SKM-1 treated with dmso at 0.1 percent for 144 hours (cell line): Measurements from ENCODE around the gene MAGEB2.
"Not testable (repeated sequence)": the region's sequence is repeated elsewhere in the genome, so short reads cannot be mapped to it uniquely, and the experiment has no call there.

Source experiments
- DNase-seq: peaks from one replicate; lab custom pipeline; 2025; ENCODE audit not compliant: unreplicated experiment; lab: John Stamatoyannopoulos, UW

MAGEB2 gene, protein sequence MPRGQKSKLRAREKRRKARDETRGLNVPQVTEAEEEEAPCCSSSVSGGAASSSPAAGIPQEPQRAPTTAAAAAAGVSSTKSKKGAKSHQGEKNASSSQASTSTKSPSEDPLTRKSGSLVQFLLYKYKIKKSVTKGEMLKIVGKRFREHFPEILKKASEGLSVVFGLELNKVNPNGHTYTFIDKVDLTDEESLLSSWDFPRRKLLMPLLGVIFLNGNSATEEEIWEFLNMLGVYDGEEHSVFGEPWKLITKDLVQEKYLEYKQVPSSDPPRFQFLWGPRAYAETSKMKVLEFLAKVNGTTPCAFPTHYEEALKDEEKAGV

DNA sequence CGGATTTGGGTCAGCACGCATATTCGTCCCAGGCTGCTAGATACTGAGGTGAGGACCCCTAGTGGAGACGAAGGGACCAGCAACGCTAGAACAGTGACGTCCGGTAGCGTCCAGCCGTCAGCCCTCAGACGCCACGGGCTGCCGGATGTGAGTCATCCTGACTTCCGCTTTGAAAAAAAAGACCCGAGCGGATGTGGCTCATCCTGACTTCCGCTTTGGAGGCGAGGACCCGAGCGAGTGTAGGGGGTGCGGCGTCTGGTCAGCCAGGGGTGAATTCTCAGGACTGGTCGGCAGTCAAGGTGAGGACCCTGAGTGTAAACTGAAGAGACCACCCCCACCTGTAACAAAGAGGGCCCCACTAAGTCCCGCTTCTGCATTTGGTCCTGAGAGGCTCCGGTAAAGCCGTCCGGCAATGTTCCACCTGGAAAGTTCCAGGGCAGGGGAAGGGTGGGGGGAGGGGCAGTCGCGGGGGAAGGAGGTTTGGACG lies at the start of gene MAGEB2:
Gene MAGEB2 (plus strand): TSS at position 207 of the 487 bp plus-strand sequence. CDS start 3,018 bp downstream, outside the sequence.
- no peak for DNase-seq

DNA sequence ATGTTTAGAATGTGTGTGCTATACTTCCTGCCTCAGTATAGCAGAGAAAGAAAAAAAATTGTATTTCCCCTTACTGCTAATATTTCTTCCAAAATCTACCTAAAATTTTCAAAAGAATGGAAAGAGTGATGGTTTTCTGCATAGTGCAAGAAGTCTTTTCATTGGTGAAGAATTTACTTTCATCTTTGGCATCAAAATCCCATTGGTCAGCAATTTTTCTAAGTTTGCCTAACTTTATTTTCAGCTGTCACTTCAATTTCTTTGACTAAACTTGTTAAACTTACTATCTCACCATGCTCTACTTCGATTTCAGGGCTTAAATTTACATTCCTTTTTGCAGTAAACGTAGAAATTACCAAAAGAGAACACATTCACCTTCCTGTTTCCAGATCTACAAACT lies 44.5 kb upstream of the MAGEB2 start:
- no peak for DNase-seq

DNA sequence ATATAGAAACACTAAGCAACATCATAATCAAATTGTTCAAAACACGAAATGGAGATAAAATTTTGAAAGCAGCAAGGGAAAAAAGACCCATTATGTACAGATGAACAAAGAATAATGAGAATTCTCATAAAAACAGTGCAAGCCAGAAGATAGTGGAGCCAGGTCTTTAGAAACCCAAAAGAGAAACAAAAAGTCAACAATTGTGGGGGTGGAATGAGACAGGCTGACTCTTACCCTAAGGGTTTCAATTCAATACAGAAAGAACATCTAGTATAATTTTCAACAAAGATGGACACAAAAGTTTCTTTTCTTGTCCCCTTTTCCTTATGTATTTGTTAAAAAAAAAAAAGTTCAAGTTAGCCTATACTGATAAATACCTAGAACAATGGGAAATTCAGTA lies 34.0 kb upstream of the MAGEB2 start:
- no peak for DNase-seq

DNA sequence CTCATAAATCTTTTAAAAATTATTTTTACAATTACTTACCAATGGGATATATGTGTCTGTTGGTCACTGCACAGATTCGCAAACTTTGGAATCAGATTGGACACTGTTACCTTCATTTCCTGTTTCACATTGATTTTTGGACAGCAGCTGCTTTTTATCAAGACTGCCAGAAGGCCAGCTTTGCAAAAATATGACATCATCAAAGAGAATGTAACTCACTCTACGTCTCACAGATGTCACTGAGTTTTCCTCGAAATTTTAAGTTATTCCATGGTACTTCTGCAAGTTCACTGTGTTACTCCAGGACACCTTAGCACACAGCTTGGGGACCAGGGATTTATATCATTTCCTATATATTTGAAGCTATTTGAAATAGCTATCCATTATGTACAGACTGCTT lies 31.8 kb upstream of the MAGEB2 start:
- DNase-seq = no peak

DNA sequence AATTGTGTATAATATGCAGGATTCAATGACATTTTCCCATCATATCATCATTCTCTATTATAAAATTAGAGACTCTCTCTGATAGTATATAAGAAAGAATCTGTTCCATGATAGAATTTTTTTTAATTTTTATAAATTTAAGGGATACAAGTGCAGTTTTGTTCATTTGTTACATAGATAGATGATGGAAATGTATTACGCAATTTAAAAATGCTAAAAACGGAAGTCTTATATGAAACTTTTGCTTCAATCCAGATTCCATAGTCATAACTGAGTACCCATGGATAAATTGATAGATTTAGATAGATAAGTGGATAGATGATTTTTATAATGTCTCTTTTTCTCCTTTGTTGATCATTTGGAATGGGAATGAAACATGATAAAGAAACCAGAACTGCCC lies 24.9 kb upstream of the MAGEB2 start:
- no peak for DNase-seq

DNA sequence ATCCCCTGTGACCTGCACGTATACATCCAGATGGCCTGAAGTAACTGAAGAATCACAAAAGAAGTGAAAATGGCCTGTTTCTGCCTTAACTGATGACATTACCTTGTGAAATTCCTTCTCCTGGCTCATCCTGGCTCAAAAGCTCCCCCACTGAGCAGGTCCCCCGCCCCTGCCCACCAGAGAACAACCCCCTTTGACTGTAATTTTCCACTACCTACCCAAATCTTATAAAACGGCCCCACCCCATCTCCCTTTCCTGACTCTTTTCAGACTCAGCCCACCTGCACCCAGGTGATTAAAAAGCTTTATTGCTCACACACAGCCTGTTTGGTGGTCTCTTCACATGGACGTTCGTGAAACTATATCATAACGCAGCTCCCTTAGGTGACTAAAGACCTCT lies 21.5 kb upstream of the MAGEB2 start:
- not testable (repeated sequence) for DNase-seq

DNA sequence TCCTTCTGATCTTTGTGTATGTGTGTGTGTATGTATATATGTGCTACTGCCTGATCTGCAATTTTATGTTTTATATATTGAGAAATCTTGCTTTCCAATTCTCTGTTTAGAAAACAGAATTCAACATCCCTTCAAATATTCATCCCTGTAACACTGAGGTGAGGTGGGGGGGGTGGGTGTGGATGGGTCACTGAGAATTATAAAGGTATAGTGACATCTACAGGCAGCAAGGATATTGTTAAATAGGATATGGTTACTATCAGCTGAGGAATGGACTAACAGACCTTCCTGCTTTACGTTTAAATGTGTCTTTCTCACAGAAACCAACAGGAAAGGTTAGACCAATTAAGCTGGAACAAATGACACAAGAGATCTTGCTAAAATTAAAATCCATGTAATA lies 19.0 kb upstream of the MAGEB2 start:
- DNase-seq = no peak

DNA sequence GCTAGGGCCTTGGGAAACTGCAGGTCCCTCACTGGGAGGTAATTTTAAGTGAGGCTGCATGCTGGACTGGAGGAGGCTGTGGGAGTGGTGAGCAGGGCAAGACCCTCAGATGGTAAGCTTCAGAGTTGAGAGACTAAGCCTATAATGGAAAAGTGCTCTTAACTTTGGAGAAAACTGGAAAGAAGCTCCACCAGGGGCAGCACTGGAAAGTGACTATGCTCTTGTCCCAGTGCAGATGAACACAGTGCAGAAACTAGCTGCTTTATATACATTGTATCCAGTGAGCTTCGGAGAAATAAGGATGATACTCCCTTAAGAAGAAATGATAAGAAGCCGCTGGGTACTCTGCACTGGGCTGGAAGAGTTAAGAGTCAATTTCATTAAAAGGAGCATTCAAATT lies 3.2 kb upstream of the MAGEB2 start:
- no peak for DNase-seq

DNA sequence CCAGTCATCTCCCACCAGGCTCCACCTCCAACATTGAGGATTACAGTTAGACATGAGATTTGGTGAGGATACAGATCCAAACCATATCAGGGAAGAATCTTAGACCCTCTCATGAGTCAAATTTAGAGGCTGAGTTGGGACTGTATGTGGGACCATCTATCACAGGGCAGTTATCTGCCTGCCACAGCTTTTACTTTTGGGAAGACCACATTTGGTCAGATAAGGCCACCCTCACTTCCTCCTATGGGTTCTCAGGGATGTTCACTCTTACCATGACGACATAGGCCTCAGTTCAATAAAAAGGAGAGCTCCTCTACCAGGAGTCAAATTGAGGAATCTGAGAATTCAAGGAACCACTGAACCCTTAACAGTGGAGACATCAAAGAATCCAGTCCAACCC lies 2.1 kb downstream of the MAGEB2 start:
- no peak for DNase-seq

DNA sequence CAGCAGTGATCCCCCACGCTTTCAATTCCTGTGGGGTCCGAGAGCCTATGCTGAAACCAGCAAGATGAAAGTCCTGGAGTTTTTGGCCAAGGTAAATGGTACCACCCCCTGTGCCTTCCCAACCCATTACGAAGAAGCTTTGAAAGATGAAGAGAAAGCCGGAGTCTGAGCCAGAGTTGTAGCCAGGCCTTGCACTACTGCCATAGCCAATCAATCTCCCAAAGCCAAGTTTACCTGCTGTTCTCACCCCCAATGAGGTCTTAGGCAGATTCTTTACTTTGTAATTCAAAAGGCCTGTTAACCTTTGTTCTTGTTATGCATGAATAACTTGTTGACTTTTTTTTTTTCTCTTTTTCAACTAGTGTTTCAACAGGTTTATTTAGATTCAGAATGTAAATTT lies 4.0 kb downstream of the MAGEB2 start:
- no peak for DNase-seq

DNA sequence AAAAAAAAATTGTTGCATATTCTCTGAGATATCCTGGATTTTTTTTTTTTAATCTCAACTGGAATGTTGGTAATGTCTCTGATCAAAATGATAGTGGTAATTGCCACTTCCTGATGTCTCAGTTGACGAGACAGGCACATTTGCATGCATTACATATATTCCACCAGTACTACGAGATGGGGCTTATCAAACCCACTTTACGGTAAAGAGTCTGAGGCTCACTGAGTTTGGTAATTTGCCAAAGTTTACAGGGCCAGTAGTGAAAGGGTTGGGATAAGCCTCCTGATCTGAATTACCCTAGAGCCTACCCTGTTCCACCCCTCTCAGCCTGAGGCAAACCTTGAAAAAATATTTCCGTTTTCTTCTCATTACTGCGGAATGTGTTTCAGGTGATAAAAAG lies 5.3 kb downstream of the MAGEB2 start:
- no peak for DNase-seq

DNA sequence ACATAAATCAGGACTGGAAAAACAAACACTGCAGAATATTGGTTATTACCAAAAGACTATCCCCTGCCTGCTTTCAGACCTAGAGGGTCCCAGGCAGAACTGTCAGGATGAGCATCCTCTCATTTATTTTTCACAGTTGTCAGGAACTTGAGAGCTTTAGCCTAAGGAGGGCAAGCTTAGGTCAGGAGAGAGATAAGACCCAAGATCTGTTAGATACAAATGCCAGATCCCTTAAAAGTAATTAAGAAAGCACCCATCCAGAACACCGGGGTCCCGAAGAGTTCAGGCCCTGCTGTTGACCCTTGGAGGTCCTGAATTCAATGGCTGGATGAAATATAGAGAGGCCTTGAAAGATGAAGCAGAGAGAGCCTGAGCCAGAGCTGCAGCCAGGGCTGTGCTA lies 9.2 kb downstream of the MAGEB2 start:
- no peak for DNase-seq

DNA sequence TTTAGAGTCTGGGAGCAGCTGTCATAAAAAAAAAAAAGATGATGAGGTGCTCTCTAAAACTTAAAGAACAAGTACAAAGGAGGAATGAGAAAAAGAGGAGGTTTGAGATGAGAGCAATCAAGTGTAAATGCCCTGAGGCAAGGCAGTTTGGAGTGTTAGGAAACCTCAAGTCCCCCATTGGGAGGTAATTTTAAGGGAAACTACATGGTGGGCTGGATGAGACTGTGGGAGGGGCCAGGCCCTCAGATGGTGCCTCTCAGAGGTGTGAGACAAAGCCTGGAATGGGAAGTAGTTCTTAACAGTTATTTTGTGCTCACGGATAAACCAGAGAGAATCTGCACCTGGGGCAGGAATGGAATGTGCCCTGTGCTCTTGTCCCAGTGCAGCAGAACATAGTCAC lies 13.2 kb downstream of the MAGEB2 start:
- DNase-seq = no peak

DNA sequence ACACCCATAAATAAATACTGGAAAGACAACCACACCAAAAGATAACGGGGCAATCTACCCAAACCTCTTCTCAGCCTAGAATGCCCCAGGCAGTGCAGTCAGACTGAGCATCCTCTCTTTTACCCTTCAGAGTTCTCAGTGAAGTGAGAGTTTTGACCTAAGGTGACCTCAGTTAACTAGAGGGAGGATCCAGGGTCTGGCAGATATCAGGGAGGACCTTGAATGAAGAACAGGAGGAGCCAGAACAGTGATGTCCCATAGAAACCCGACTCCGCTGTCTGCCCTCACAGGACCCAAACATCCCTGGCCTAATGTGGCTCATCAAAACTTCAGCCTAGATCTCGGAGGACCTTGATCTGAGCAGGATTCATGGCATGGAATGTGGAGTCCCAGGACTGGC lies 15.0 kb downstream of the MAGEB2 start, which contains the start of gene MAGEB3:
Gene MAGEB3 (plus strand): TSS at position 263 of the 400 bp plus-strand sequence. CDS start 5,268 bp downstream, outside the sequence.
- DNase-seq = no peak

DNA sequence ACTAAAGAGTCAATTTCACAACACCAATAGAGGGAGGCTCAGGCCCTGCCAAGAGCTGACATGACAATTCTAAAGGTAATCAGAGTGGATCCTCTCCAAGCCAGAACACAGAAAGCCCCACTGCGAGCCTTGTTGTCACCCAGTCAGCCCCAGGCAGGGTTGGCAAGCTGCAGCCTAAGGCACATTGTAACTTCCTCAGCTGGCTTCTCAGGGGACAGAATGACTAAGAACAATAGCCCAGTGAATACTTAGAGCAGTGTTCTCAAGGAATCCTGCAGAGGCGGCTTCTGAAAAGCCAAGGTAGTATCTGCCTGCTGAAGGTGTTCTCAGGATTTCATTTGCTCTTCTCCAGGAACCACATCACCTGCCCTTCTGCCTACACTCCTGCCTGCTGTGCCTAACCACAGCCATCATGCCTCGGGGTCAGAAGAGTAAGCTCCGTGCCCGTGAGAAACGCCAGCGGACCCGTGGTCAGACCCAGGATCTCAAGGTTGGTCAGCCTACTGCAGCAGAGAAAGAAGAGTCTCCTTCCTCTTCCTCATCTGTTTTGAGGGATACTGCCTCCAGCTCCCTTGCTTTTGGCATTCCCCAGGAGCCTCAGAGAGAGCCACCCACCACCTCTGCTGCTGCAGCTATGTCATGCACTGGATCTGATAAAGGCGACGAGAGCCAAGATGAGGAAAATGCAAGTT lies 26.5 kb downstream of the MAGEB2 start, which contains the start of gene MAGEB4:
Gene MAGEB4 (plus strand): TSS at position 277 of the 692 bp plus-strand sequence. CDS start 136 bp downstream, at position 413.
- DNase-seq = no peak

DNA sequence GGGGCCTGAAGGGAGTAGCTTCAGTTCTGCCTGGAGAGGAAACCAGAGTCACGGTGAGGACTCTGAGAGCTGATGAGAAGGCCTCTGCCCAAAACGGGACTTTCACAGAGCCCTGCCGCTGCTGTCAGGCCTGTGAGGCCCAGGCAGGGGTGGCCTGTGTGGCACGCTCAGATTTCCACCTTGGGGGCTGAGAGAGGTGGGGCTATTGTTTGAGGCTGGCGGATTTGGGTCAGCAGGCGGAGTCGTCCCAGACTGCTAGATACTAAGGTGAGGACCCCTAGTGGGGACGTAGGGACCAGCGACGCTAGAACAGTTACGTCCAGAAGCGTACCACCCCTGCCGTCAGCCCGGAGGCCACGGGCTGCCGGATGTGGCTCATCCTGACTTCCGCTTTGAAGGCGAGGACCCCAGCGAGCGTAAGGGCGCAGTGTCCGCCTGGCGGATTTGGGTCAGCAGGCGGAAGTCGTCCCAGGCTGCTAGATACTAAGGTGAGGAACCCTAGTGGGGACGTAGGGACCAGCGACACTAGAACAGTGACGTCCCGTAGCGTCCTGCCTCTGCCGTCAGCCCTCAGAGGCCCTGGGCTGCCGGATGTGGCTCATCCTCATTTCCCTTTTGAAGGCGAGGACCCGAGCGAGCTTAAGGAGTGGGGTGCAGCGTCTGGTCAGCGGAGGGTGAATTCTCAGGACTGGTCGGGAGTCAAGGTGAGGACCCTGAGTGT lies 31.6 kb downstream of the MAGEB2 start, which contains the start of gene MAGEB1:
Gene MAGEB1 (plus strand): TSS at position 378 of the 721 bp plus-strand sequence. CDS start 3,348 bp downstream, outside the sequence.
- DNase-seq = no peak

DNA sequence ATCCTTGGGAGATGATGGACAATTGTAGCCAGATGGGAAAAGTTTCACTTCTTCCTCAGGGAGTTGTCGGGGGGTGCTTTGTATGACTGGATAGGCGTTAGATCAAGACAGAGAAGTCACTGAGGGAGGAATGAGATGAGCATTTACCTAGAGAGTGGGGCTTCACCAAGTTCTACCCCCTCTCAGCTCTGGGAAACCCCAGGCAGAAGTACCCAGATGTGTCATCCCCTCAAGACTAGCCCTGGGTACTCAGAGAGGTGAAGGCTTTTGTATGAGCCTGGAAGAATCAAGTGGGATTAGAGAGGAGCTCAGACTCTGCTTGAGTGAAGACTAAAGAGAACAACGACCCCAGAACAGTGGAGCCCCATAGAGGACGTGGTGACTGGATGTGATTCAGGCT lies 33.5 kb downstream of the MAGEB2 start:
- no peak for DNase-seq

DNA sequence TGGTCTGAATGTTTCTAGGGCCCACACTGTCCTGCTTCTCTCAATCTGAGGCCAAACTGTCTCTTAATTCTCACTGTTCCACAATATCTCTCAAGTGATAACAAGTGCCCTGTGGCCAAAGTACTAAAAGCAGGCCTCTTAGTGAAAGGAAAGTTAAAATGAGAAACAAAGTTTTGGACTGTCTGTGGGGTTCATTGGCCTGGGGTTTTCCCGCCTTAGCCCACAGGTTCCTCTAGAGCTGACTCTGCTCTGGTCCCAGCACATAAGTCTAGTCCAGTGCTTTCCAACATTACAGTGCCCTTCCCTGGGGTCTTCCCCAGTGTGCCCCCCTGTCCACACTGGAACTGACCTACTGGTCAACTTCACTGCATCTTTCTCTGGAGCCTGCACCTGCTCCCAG lies 37.9 kb downstream of the MAGEB2 start:
- DNase-seq = no peak

DNA sequence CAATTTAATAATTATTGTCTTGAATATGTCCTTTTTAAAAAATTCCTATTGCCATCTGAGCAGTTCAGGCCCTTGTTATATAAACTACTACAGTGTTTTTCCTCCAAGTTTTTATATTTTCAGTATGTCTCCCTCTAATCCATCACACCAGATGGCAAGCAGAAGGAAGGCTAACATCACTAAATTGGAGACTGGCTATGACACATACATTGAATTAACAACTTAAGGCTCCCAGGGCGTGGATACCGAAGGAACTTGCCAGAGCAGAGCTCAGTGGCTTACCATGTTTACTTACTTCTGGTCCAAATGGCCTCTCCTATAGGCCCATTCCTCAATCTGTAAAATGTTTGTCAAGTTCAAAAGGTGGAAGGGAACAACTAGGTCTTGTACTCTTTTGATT lies 44.6 kb downstream of the MAGEB2 start:
- no peak for DNase-seq

DNA sequence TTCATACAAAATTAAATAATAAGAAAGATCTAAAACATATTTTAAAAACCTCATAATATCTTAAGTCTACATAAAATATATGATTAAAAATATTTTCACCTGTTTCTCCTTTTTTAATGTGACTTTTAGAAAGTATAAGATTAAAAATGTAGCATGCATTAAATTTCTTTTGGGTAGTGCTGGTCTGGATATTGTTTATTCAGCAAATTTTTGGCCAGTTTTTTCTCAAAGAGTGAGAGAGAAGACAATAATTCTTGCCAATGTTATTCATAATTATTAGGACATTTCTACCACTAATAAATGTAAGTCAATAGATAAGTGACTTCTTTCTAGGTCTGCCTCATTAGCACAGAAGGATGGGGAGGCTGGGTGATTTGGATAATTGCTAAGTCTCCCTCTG lies 45.6 kb downstream of the MAGEB2 start:
- no peak for DNase-seq

DNA sequence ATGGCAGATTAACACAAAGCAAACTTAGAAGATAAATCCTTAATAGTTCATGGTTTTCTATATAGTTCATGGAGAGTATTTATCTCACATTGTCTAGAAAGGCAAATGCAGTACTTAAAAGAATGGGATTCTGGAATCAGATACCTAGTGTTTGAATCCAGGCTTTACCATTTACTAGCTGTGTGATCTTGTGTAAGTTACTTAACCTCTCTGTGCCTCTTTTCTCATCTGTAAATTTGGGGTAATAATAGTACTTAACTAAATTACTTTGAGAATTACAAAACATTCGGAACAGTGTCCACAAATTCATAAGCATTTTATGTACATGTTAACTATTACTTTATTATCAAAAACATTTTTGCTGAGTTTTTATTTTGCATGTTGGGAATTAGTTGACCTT lies 47.4 kb downstream of the MAGEB2 start:
- DNase-seq = no peak
